GM10248 (cell line): ENCODE data around the gene ZNF780A.

ENCODE experiments used
- CTCF ChIA-PET: fragments of 300-600 bp; sonication (Branson Sonifier 250); formaldehyde crosslinking; extraction: SDS; loops from one replicate; lab custom pipeline; 2021; ENCODE audit warnings: antibody characterized with exemption; lab: Yijun Ruan, JAX
- POLR2A ChIA-PET: fragments of 350-650 bp; sonication (Branson Sonifier 250); formaldehyde crosslinking; extraction: SDS; loops from one replicate; lab custom pipeline; 2020; ENCODE audit warnings: antibody characterized with exemption; lab: Yijun Ruan, JAX
- DNase-seq: peaks from one replicate; pipeline ENCODE4 v3.0.0; 2012; ENCODE audit errors: extremely low spot score
- TF ChIP-seq, protein P1 (sequence below): IDR thresholded peaks from 2 replicates; pipeline ENCODE4 v1.5.1; 2012; ENCODE audit warnings: mild to moderate bottlenecking, low read depth; ENCODE audit errors: extremely low read depth, missing control alignments, control extremely low read depth

Gene ZNF780A

DNA sequence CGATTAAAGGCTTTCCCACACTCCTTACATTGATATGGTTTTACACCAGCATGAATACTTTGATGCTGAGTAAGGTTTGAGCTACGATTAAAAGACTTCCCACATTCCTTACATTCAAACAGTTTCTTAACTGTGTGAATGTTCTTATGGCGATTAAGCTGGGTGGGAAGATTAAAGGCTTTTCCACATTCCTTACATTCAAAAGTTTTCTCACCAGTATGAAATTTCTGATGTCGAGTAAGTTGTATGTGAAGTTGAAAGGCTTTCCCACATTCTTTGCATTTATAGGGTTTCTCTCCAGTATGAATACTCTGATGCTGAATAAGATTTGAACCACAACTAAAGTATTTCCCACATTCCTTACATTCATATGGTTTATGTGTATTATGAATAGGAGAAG is 54.7 kb downstream of the ZNF780A start:
- CTCF ChIA-PET, result no interaction called here
- DNase-seq, result no peak
- TF ChIP-seq, protein P1, sequence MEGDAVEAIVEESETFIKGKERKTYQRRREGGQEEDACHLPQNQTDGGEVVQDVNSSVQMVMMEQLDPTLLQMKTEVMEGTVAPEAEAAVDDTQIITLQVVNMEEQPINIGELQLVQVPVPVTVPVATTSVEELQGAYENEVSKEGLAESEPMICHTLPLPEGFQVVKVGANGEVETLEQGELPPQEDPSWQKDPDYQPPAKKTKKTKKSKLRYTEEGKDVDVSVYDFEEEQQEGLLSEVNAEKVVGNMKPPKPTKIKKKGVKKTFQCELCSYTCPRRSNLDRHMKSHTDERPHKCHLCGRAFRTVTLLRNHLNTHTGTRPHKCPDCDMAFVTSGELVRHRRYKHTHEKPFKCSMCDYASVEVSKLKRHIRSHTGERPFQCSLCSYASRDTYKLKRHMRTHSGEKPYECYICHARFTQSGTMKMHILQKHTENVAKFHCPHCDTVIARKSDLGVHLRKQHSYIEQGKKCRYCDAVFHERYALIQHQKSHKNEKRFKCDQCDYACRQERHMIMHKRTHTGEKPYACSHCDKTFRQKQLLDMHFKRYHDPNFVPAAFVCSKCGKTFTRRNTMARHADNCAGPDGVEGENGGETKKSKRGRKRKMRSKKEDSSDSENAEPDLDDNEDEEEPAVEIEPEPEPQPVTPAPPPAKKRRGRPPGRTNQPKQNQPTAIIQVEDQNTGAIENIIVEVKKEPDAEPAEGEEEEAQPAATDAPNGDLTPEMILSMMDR, result no peak
- POLR2A ChIA-PET, result no interaction called here

DNA sequence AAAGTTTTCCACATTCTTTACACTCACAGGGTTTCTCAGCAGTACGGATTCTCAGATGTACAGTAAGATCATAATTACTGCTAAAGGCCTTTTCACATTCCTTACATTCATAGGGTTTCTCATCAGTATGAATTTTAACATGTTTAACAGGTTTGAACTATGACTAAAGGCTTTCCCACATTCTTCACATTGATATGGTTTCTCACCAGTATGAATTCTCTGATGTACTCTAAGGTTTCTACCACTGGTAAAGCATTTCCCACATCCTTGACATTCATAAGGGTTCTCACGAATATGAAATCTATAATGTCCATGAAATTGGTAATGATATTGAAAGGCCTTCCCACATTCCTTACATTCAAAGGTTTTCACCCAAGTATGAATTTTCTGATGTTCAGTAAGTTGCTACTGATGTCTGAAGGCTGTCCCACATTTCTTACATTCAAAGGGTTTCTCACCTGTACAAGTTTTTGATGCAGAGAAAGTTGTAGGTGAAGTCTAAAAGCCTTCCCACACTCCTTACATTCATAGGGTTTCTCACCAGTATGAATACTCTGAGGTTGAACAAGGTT is 56.7 kb downstream of the ZNF780A start:
- ChIA-PET POLR2A (no interaction called here), CTCF (interaction anchor here (1.0 kb wide), 1 partner anchor 21 kb away, joined by 3 read pairs; no protein-coding TSS in a partner anchor)
- TF ChIP-seq, protein P1, result no peak
- DNase-seq, result no peak

DNA sequence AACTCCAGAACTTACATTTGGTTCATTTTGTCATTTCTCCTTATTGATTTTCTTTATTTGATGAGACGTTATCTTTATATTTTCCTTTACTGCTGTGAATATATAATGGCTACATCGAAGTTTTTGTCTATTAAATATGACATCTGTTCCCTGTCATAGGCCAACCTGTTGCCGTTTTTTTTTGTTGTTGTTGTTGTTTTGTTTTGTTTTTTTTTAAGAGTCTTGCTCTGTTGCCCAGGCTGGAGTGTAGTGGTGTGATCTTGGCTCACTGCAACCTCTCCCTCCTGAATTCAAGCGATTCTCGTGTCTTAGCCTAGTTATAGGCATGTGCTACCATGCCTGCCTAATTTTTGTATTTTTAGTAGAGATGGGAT is 64.2 kb downstream of the ZNF780A start:
- no peak for DNase-seq
- POLR2A ChIA-PET, result no interaction called here
- TF ChIP-seq, protein P1, result no peak
- CTCF ChIA-PET, result no interaction called here

DNA sequence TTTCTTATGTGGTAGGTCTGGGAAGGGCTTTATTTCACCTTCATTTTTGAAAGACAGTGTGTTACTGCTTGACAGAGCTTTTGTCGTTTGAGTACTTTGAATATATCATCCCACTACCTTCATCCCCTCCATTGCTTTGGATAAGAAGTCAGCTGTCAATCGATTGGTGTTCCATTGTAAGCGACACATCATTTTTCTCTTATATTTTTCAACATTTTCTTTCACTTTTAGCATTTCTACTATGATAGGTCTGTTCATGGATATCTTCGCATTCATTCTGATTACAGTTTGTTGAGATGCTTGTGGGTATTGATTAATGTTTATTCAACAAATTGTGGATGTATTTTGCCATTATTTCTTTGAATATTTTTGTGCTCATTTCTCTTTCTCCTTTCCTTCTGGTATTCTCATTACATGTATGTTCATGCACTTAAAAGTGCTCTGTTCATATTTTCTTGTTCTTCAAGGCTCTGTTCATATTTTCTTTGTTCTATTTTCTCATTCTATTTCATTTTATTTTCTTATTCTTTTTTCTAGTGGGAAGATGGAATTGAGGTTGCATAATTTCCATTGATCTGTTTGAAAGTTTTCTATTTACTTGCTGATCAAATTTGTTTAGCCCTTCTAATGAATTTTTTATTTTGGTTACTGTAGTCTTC is 64.7 kb downstream of the ZNF780A start:
- DNase-seq, result no peak
- POLR2A ChIA-PET, result no interaction called here
- TF ChIP-seq, protein P1, result no peak
- CTCF ChIA-PET, result no interaction called here

DNA sequence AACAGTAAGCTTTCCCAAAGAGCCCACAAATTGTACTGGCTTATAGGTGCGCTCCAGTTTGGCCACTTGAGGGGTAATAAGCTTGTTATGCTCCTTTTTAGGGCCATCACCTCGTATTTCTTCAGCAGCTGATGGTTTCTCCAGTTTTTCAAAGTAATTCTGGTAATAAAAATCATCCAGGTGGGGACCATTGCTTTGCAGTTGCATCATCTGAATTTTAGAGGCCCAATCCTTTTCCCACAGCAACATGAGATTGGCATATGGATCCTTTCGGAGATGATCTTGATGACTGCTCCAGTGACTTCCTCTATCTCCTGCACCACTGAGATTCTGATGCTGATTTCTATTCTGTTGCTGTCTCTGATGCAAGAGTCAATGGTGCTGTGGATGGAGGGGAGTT is 66.8 kb downstream of the ZNF780A start:
- ChIA-PET POLR2A (no interaction called here), CTCF (no interaction called here)
- TF ChIP-seq, protein P1, result no peak
- no peak for DNase-seq
